OCI-LY1 (cell line): Measurements from ENCODE around the gene MSANTD4.

ENCODE experiments used
- H2AFZ ChIP-seq: fragments of 200-600 bp; sonication (generic), shearing (Covaris generic); 2 replicates; pipeline ENCODE4 v1.6.0; 2014; ENCODE audit warnings: antibody characterized with exemption, mild to moderate bottlenecking, low read length
- H3F3A ChIP-seq: fragments of 200-600 bp; sonication (generic), shearing (Covaris generic); 2 replicates; pipeline ENCODE4 v1.6.0; 2014; ENCODE audit warnings: mild to moderate bottlenecking, antibody characterized with exemption, low read length, moderate library complexity; ENCODE audit not compliant: insufficient read depth
- H3K27ac ChIP-seq: fragments of 200-600 bp; sonication (generic); 2 replicates; pipeline ENCODE4 v1.5.1; 2014; ENCODE audit warnings: low read length, mixed run types, mild to moderate bottlenecking, low read depth; ENCODE audit not compliant: poor library complexity, severe bottlenecking
- H3K27me3 ChIP-seq: fragments of 200-600 bp; sonication (generic); 2 replicates; pipeline ENCODE4 v1.6.0; 2014; ENCODE audit warnings: antibody characterized with exemption, mild to moderate bottlenecking, low read length, moderate library complexity; ENCODE audit not compliant: insufficient read depth
- H3K36me3 ChIP-seq: fragments of 200-600 bp; sonication (generic); 2 replicates; pipeline ENCODE4 v1.6.1; 2014; ENCODE audit warnings: mild to moderate bottlenecking, antibody characterized with exemption, low read length, moderate library complexity, mixed read lengths; ENCODE audit not compliant: insufficient read depth
- H3K4me1 ChIP-seq: fragments of 200-600 bp; sonication (generic); 2 replicates; pipeline ENCODE4 v1.5.1; 2014; ENCODE audit warnings: mild to moderate bottlenecking, low read length, moderate library complexity; ENCODE audit not compliant: insufficient read depth, severe bottlenecking
- H3K4me2 ChIP-seq: fragments of 200-600 bp; sonication (generic), shearing (Covaris generic); 2 replicates; pipeline ENCODE4 v1.6.1; 2014; ENCODE audit warnings: low read length
- H3K4me3 ChIP-seq: fragments of 200-600 bp; sonication (generic); 2 replicates; pipeline ENCODE4 v1.5.1; 2014; ENCODE audit warnings: low read length, low read depth, mild to moderate bottlenecking, mixed read lengths; ENCODE audit not compliant: poor library complexity, severe bottlenecking
- H3K79me2 ChIP-seq: fragments of 200-600 bp; shearing (Covaris generic); 2 replicates; pipeline ENCODE4 v1.6.1; 2016; ENCODE audit warnings: mixed run types, low read length, mixed read lengths; ENCODE audit not compliant: insufficient read depth
- H3K9ac ChIP-seq: fragments of 200-600 bp; sonication (generic), shearing (Covaris generic); 2 replicates; pipeline ENCODE4 v1.6.1; 2014; ENCODE audit warnings: mild to moderate bottlenecking, low read length, mixed read lengths
- H3K9me2 ChIP-seq: fragments of 200-600 bp; sonication (generic), shearing (Covaris generic); 2 replicates; pipeline ENCODE4 v1.6.1; 2014; ENCODE audit warnings: low read depth, mild to moderate bottlenecking, low read length, mixed read lengths
- H3K9me3 ChIP-seq: fragments of 200-600 bp; shearing (Covaris generic); 2 replicates; pipeline ENCODE4 v1.6.1; 2014; ENCODE audit warnings: low read length, mixed read lengths
- H4K20me1 ChIP-seq: fragments of 200-600 bp; sonication (generic), shearing (Covaris generic); 2 replicates; pipeline ENCODE4 v1.6.0; 2016; ENCODE audit warnings: mild to moderate bottlenecking, low read length; ENCODE audit not compliant: insufficient read depth
- EZH2 ChIP-seq: fragments of 200-600 bp; sonication (generic), shearing (Covaris generic); IDR thresholded peaks from 2 replicates; pipeline ENCODE4 v1.8.0; 2017; ENCODE audit warnings: borderline replicate concordance, mixed run types, mild to moderate bottlenecking, antibody characterized with exemption, low read length, moderate library complexity, mixed read lengths
- TF ChIP-seq, protein P1 (sequence below): fragments of 200-600 bp; sonication (generic), shearing (Covaris generic); IDR thresholded peaks from 2 replicates; pipeline ENCODE4 v1.5.1; 2017; ENCODE audit warnings: mild to moderate bottlenecking, antibody characterized with exemption, low read length, moderate library complexity, mixed read lengths

MSANTD4 gene

DNA sequence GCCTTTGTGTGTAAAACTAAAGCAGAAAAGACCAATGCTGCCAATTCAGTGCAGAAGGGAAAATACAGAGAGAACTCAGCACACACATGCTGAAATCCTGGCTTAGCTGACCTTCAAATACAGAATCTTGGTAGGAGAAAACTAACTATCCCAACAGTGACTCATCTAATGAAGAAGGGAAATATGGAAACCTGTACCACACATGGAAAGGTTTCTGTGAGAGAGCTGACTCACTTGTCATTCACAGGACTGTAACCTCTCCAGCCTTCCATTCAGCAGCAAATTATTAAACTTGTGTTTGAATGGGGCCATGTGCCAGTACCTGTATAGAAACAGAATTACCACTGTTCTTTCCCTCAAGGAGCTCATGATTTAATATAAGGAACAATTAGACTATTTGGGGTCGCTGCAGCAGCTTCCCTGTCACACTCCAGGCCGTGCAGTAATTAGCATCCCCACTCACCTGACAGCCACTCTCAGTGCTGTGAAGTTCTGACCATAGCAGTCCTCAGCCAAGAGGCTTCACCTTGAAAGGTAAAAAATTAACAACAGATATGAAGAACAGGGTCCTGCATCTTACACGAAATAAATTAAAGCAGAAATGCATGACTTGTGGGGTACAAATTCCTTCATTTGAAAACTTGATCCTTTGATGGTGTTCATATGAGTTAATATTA lies 53.9 kb downstream of the MSANTD4 start:
- Histone ChIP-seq H3K27ac (no peak overlapping the region), H3K4me2 (no peak overlapping the region), H3K4me3 (no peak overlapping the region), H3F3A (no peaks in the 10 kb centered on the region), H3K79me2 (no peaks in the 10 kb centered on the region), H3K27me3 (no peaks in the 10 kb centered on the region; the same call in 1 of the 2 replicates), H3K4me1 (no peaks in the 10 kb centered on the region), H3K9me2 (no peaks in the 10 kb centered on the region), H4K20me1 (no peaks in the 10 kb centered on the region), H3K36me3 (no peaks in the 10 kb centered on the region), H3K9ac (no peak overlapping the region), H3K9me3 (no peaks in the 10 kb centered on the region), H2AFZ (no peak overlapping the region)
- no peak for TF ChIP-seq EZH2
- TF ChIP-seq, protein P1, sequence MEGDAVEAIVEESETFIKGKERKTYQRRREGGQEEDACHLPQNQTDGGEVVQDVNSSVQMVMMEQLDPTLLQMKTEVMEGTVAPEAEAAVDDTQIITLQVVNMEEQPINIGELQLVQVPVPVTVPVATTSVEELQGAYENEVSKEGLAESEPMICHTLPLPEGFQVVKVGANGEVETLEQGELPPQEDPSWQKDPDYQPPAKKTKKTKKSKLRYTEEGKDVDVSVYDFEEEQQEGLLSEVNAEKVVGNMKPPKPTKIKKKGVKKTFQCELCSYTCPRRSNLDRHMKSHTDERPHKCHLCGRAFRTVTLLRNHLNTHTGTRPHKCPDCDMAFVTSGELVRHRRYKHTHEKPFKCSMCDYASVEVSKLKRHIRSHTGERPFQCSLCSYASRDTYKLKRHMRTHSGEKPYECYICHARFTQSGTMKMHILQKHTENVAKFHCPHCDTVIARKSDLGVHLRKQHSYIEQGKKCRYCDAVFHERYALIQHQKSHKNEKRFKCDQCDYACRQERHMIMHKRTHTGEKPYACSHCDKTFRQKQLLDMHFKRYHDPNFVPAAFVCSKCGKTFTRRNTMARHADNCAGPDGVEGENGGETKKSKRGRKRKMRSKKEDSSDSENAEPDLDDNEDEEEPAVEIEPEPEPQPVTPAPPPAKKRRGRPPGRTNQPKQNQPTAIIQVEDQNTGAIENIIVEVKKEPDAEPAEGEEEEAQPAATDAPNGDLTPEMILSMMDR, result no peak

DNA sequence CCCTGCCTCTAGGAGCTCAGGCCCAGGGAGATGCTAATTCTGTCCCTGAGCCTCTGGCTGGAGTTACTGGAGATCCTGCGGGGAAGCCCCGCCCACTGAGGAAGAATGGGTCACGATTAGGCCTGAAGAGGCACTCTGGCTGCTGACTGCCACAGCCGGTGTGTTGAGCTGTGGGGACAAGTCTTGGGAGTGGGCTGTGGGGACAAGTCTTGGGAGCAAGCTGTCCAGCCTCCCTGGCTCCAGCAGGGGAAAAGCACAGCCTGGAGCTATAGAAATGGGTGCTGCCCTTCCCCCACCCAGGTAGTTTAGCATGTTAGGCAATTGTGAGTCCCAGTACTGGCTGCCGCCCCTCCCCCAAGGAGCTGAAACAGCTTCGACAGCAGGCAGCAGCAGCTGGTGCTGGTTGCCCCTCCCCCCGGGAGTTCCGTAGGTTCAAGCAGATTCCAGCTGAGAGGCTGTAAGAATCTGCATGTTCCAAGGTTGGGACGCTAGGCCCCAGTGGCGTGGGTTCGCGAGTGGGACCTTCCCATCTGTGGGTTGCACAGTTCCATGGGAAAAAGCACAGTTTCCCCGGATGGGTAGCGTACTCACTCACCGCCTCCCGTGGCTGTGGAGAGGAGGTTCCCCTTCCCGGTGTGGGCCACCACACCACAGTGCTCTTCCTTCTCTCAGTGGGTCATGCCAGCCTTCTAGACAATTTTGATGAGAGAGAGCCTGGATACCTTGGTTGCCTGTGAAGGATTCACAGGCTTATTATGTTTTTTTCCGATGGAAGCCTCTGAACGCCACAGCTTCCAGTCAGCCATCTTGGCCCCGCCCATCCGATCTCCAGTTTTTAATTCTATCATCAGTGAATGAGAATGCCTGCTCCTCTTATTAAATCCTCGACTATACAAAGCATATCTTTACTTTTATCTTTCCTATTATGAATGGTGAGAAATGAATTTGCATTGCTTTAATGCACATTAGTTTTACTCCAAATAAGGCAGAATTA lies 61.5 kb downstream of the MSANTD4 start:
- no peaks in the 10 kb centered on the region for H3K79me2 ChIP-seq
- no peak overlapping the region for H3K27ac ChIP-seq

More for the DNA sequence above, 61.5 kb downstream of the MSANTD4 start:
- H4K20me1 ChIP-seq, result no peaks in the 10 kb centered on the region
- H3K36me3 ChIP-seq, result no peaks in the 10 kb centered on the region
- TF ChIP-seq EZH2, result no peak
- TF ChIP-seq, protein P1, result no peak
- no peak overlapping the region for H3K4me3 ChIP-seq
- no peak overlapping the region for H3K4me2 ChIP-seq
- no peaks in the 10 kb centered on the region for H3K4me1 ChIP-seq
- no peak overlapping the region for H2AFZ ChIP-seq
- H3K27me3 ChIP-seq, result no peaks in the 10 kb centered on the region; the same call in 1 of the 2 replicates
- no peaks in the 10 kb centered on the region for H3K9me3 ChIP-seq
- H3K9me2 ChIP-seq, result no peaks in the 10 kb centered on the region
- no peak overlapping the region for H3K9ac ChIP-seq
- H3F3A ChIP-seq, result no peaks in the 10 kb centered on the region
